ENCODE data around the gene TRMT2A. TPM values are rescaled to one million over a fixed set of nuclear protein-coding genes. Genes with fewer than 3 reads are reported as not detected.

Gene TRMT2A
- total and polyA plus RNA-seq, 2 of the 8 experiments (the other 6 are each of a cell fraction or from before 2014, with no cell fraction given), result 44.9 to 50.3 TPM

- Histone ChIP-seq H3K9ac (replicated peaks in 1 of 4; ENCODE audit: extremely low read depth in 1 of 4, low read depth in 3 of 4, low read length in 3 of 4) (no peak overlapping the region), H3K4me2 (ENCODE audit: insufficient read depth in 1 of 2, low read depth in 2 of 2, low read length in 2 of 2) (no peak overlapping the region), H3K18ac (ENCODE audit: extremely low read depth, low read length) (no peak overlapping the region), H4K91ac (replicated peaks; ENCODE audit: insufficient read length, low read length) (no peak overlapping the region), H2BK5ac (ENCODE audit: low read depth, low read length) (no peak overlapping the region), H3K27me3 (replicated peaks in 1 of 4; ENCODE audit: control insufficient read depth in 3 of 4, extremely low read depth in 1 of 4, insufficient read depth in 3 of 4, low read length in 3 of 4) (no peaks in the 10 kb centered on the region), H2AFZ (ENCODE audit: low read length) (no peak overlapping the region), H3K79me2 (ENCODE audit: control insufficient read depth in 1 of 2, insufficient read depth in 2 of 2, low read length in 2 of 2) (peaks cover 0 to 16% of the 10 kb centered on the region in 2 experiments; a peak in 3 of 4 replicates), H3K23me2 (ENCODE audit: low read depth, low read length) (no peaks in the 10 kb centered on the region), H2BK15ac (ENCODE audit: low read length) (no peak overlapping the region), H2AK5ac (ENCODE audit: low read depth, low read length) (no peak overlapping the region), H3K36me3 (ENCODE audit: control insufficient read depth in 2 of 4, insufficient read depth in 4 of 4, low read length in 3 of 4) (peaks cover 56 to 78% (median 65%) of the 10 kb centered on the region in 4 experiments), H3K9me3 (ENCODE audit: insufficient read depth in 2 of 2, low read depth in 1 of 2, low read length in 1 of 2) (no peaks in the 10 kb centered on the region), H4K20me1 (replicated peaks in 1 of 2; ENCODE audit: control insufficient read depth in 1 of 2, insufficient read depth in 2 of 2, low read length in 2 of 2) (peaks cover 21 to 55% of the 10 kb centered on the region in 2 experiments), H3K4me3 (ENCODE audit: extremely low read depth in 1 of 4, insufficient read depth in 2 of 4, low read depth in 3 of 4, low read length in 4 of 4) (no peak overlapping the region), H4K5ac (ENCODE audit: insufficient read length, low read depth, low read length) (no peak overlapping the region), H3K4ac (replicated peaks; ENCODE audit: insufficient read length, low read depth, low read length) (no peak overlapping the region), H3K23ac (ENCODE audit: insufficient read length) (no peak overlapping the region), H2BK120ac (replicated peaks; ENCODE audit: low read depth, low read length) (no peak overlapping the region), H3K4me1 (replicated peaks in 1 of 4; ENCODE audit: control insufficient read depth in 3 of 4, insufficient read depth in 4 of 4, low read length in 3 of 4) (no peaks in the 10 kb centered on the region), H2BK12ac (ENCODE audit: low read depth, low read length) (no peak overlapping the region), H4K8ac (ENCODE audit: extremely low read depth, insufficient read depth, low read length) (no peak overlapping the region), H3K27ac (ENCODE audit: low read depth, low read length) (no peak overlapping the region), H2BK20ac (ENCODE audit: low read length) (no peak overlapping the region), H3K79me1 (ENCODE audit: low read depth, low read length) (peaks cover 14% of the 10 kb centered on the region), H3K56ac (replicated peaks; ENCODE audit: insufficient read length, low read depth, low read length) (no peak overlapping the region), H3K14ac (ENCODE audit: insufficient read length) (no peak overlapping the region)
- ChIA-PET POLR2A (ENCODE audit: partially characterized antibody) (interaction anchor here (1.1 to 29.4 kb wide), 6 partner anchors 5 to 71 kb away, joined by 3 to 598 read pairs (median 26); partner anchors contain the start of genes RANBP1 and TRMT2A), CTCF (ENCODE audit: partially characterized antibody) (interaction anchor here (1.0 to 3.3 kb wide), 5 partner anchors 9 to 21 kb away, joined by 3 to 16 read pairs (median 7); partner anchors contain the start of gene RANBP1)
- DNase-seq (ENCODE audit: low read depth in 1 of 2, low spot score in 2 of 2) (no peak), FAIRE-seq (no peak)
- TF ChIP-seq CTBP2 (IDR thresholded peaks at IDR 0.05; ENCODE audit: borderline replicate concordance, insufficient read depth, insufficient read length, low read length) (no peak), ATF3 (IDR thresholded peaks at IDR 0.05; ENCODE audit: insufficient read depth, low read depth, low read length) (no peak), NANOG (IDR thresholded peaks at IDR 0.05; ENCODE audit: insufficient read depth, low read depth, low read length, poor library complexity, severe bottlenecking) (no peak), POLR2AphosphoS5 (IDR thresholded peaks at IDR 0.05; ENCODE audit: low read depth, low read length) (no peak), NRF1 (IDR thresholded peaks at IDR 0.05; ENCODE audit: low read depth, low read length) (no peak)
- WGBS, 2 experiments (ENCODE audit: extremely low coverage in 1 of 2, insufficient coverage in 1 of 2, insufficient read length in 1 of 2, insufficient replicate concordance in 2 of 2, low coverage in 1 of 2, low lambda C conversion rate in 2 of 2, missing lambda C conversion rate in 1 of 2), result 97% methylated on average over 10 of the region's 10 CpGs; no CpG with 5 or more reads in 1 of the 2 experiments
These were observed 10.2 kb downstream of the TRMT2A start for GRCh38 chr22:20106849-20107237.
